Ammon's horn (tissue), 1 donor: ENCODE results near the gene CBLN2.

Experiments used
- DNase-seq: peaks from one replicate; pipeline ENCODE4 v3.0.0-alpha.2; 2016; ENCODE audit warnings: low spot score

Gene CBLN2

DNA sequence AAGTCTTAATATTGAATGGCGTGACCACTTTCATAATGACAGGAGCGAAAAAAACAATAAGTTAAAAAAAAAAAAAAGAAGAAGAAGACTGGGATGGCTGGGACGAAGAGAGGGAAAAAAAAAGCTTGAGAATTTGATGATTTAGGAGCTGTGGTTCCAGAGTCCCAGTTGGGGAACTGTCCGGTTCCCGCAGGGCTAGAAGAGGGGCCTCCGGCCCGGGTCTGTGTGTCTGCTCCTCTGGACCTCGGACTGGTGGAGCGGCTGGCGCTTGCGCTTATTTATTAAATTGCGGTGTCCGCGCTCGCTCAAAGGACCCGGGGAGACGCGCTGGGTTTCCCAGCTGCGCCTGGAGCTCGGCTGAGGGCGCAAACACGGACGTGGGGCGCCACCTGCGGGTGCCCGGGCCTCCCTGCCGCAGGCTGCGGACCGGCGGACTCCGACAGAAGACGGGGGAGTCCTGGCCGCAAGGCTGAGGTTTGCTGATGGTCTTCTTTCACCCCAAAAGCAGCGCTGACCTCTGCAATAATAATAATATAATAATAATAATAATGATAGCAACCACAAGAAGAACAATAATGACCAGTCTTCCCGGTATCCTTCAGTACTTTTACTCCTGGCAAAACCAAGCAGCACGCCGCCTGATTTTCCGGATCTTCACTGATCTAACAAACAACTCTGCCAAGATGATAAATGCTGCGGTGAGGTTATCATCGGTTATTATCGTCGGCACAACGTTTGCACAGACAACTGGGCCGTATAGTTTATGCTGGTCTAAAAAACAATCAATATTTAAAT is at the start of gene CBLN2:
TSS of gene CBLN2 (minus strand) at position 251 of the 795 bp plus-strand sequence. CDS start 2,182 bp downstream, outside the sequence.
- DNase-seq, result peak; percentile 79

DNA sequence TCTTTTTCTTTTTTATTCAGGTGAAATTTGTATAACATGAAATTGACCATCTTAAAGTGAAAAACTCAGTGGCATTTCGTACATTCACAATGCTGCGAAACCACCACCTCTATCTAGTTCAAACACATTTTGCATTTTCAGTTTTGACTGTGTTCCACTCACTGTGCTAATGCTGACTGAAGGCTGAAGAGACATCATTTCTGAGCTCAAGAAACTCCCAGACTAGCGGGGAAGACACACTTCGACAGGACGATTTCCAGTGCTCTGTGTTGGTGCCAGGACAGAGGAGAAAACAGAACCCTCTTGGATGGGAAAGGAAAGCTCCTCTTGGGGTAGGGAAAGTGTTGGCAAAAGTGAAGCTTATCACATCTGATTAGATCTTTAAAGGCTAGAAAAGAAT is 44.2 kb upstream of the CBLN2 start:
- no peak for DNase-seq

GRCh38 chr18:72584787-72585186 is 40.6 kb upstream of the CBLN2 start:
- no peak for DNase-seq

DNA sequence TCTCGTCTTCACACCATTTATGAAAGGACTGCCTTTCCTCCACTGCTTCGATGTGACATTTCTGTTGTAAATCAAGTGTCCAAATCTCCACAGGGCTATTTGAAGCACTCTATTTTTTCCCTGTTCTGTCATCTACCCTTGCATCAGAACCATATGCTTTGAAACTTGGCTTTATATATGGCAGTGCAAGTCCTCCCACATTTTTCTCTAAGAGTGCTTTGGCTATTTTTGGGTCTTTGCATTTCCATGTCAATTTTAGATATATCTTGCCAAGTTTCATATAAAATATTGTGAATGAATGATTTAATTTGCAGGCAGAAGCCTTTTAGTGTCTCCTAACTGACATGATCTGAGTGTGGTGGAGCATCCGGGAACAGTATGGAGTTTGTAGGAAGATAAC is 37.8 kb upstream of the CBLN2 start:
- no peak for DNase-seq

DNA sequence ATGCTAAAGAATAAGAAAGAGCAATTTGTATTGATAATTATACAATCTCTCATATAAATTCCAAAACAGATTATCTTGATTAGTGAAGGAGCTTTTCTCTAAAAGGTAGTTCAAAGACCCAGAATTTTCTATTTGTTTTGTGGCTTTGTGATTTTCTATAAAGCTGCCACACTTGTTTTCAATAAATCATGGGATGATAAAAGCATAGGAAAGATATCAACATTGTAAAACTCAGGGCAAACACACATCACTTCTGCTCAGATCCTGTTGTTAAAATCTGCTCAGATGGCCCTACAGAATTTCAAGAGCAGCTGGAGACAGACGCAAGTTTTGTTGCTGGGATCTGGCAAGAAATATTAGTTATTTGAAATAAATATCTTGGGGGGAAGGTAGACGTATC is 28.8 kb upstream of the CBLN2 start:
- no peak for DNase-seq

GRCh38 chr18:72566290-72566689 is 22.1 kb upstream of the CBLN2 start:
- DNase-seq, result no peak

DNA sequence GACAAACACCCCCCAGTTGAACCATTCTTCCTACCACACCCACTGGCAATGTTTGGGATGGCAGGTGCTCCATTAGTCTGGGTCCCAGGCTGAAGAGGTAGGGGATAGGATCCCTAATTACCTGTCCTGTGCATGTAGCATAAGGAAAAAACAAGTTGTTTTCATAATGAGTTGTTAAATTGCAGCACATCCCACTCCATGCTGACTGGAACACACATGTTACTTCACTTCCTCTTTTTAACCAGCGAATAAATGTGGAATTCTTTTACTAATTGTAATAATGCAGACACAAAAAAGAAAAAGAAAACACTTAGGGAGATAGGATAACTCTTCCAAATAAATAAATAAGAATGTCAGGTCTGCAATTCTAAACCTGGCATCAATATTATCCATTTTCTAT is 11.8 kb upstream of the CBLN2 start:
- DNase-seq, result no peak

DNA sequence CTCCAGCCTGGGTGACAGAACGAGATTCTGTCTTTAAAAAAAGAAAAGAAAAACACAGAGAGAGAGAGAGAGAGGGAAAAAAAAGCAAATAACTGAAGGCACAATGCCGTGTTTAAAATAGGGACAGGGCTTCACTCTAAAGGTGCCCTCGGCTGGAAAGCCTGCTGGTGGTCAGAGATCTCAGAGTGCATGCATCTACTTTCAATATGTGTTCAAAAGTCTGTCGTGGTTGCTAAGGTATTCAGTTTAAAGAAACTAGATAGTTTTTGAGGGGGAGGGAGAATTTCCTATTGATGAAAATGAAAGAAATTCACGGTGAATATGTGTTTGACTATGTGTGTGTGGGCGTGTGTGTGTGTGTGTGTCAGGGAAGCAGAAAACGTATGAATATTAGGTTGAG is 11.0 kb upstream of the CBLN2 start:
- DNase-seq, result no peak

- DNase-seq, result no peak
Measured at GRCh38 chr18:72543357-72544055, 636 bp downstream of the CBLN2 start.

GRCh38 chr18:72542984-72543356 is 1.2 kb downstream of the CBLN2 start:
- no peak for DNase-seq

DNA sequence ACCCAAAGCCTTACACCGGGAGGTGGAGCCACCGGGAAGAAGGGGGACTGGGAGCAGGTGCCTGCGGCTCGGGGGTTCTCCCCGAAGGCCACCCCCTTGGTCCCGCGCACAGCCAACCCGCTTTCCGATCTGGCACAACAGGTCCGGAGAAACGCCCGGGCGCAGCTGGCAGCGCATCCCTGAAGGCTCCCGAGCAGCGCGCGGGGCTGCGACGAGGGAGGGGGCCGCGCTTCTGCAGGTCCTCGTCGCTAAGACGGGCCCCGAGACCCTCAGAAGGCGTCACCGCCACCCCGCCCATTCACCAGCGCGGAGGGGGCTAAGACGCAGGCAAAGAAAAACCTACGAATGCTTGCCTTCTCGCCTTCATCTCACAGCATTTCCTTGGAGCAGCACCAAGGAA is 1.8 kb downstream of the CBLN2 start:
- DNase-seq, result no peak

- DNase-seq, result no peak
Measured at GRCh38 chr18:72541871-72542332, 2.2 kb downstream of the CBLN2 start.

DNA sequence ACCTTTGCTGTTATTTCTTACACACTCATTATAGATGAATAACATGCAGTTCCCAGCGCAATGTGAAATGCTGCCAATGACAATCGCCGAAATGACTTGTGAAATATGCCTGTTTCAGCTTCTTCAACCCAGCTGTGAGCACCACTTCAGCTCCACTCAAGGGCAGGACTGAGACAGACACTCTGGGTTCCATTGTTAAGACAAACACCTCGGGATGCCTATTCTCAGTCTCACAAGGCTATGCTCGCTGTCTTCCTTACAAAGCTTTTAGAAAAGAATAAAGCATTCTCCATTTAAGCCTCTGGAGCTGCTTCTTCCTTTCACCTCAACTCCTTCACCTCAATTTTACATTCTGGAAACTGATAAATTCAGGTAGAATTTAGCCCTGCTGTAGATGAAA is 4.2 kb downstream of the CBLN2 start:
- DNase-seq, result no peak

DNA sequence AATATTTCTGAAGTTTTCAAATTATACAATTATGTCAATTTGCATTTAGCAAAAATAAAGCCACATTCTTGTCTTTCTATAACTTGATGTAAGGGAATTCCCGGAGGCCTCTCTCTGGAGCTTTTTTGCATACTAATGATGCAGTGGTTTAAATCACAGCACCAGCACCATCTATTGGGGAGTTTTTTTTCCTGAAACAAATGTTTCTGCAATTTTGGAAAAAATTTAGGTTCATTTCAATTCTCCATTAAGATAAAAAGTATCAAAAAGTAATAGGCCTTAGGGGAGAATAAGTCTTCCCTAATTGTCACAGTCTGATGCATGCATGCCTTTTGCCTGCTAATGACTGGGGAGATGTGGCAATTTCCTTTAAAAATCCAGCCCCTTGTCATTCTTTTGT is 13.5 kb downstream of the CBLN2 start:
- peak; percentile 10 for DNase-seq

GRCh38 chr18:72504866-72505265 is 39.3 kb downstream of the CBLN2 start:
- no peak for DNase-seq

DNA sequence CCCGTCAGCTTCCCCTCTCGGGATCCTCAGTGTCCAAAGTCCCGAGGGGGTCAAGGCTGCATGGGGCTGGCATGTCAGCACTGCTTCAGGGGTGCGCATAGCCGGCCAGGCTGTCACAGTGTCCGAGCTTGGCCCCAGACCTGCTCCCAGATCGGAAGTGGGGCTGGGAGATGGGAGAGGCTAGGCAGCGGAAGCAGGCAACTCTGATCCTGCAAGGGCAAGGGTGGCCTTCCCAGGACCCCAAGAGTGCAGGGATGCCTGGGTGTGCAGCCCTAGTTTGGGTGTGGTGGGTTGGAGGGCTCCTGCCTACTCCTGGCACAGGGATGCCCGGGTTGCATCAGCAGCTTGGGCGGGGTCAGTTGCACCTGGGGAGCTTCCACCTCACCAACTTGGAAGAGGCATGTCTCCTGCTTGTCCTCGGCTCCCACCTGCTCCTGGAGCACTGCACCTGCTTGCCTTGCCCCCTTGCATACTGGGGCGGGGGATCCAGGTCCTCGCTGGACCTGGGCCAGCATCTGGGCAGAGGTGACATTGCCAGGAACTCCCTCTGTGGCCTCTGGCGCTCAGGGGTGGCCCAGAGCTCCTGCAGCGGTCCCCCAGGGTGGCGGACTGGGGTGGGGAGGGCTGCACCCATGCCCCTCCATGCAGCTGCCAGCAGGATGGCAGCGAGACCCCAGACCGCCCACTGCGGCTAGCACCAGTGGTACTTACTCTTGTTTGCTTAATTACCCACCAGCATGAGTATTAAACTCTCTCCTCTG is 41.3 kb downstream of the CBLN2 start:
- DNase-seq, result no peak

GRCh38 chr18:72492497-72492896 is 51.6 kb downstream of the CBLN2 start:
- no peak for DNase-seq
